H54 (cell line): Measurements from ENCODE around the gene PPIG.

ENCODE experiments used
- DNase-seq: peaks from one replicate; pipeline ENCODE4 v3.0.0; 2011; ENCODE audit warnings: low spot score, mixed read lengths; ENCODE audit not compliant: insufficient read length
- FAIRE-seq: peaks from 3 replicates; lab custom pipeline; 2011; peaks lifted over from hg19 to GRCh38; lab: Jason Lieb, UNC
- POLR2A ChIP-seq: IDR thresholded peaks from 2 replicates; pipeline ENCODE4 v1.6.1; 2011; ENCODE audit warnings: low read depth, mild to moderate bottlenecking, low read length

PPIG gene

DNA sequence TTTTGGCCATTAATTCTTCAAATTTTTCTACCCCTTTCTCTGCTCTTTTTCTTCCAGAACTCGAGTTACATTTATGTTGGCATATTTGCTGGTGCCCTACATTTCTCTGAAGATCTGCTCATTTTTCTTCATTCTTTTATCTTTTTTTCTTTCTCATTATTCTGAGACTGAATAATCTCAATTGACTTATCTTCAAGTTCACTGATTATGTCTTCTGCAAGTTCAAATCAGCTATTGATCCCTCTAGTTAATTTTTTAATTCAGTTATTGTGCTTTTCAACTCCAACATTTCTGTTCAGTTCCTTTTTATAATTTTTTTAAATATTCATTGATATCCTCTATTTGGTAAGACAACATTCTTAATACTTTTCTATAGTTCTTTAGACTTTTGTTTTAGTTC lies 106.8 kb downstream of the PPIG start:
- no peak for FAIRE-seq
- DNase-seq: no peak
- TF ChIP-seq POLR2A: no peak
